CD8-positive, alpha-beta memory T cell (primary cell): ENCODE data around the gene LCE1C. TPM values are rescaled to one million over a fixed set of nuclear protein-coding genes. Genes with fewer than 3 reads are reported as not detected.

Experiments used
- CTCF ChIA-PET: fragments of 350-600 bp; sonication (Branson Sonifier 250); formaldehyde crosslinking; loops from one replicate; lab custom pipeline; 2021; ENCODE audit warnings: antibody characterized with exemption; lab: Charles Lee
- POLR2A ChIA-PET: fragments of 350-600 bp; sonication (Branson Sonifier 250); formaldehyde crosslinking; loops from one replicate; lab custom pipeline; 2021; ENCODE audit warnings: antibody characterized with exemption; lab: Charles Lee
- DNase-seq, 5 donors: peaks; one replicate each; pipeline versions ENCODE4 v3.0.0 to v3.0.0-alpha.2; 2020 to 2022; ENCODE audit warnings: mixed read lengths in 1 of 5
- H3K27ac ChIP-seq: one replicate; pipeline ENCODE4 v1.7.0; 2013; ENCODE audit warnings: low read depth, mild to moderate bottlenecking, low read length, moderate library complexity
- H3K27me3 ChIP-seq: 2 replicates; pipeline ENCODE4 v1.7.0; 2013; ENCODE audit warnings: low read length, mild to moderate bottlenecking; ENCODE audit not compliant: insufficient read depth, poor library complexity, severe bottlenecking
- H3K36me3 ChIP-seq: 2 replicates; pipeline ENCODE4 v1.7.0; 2013; ENCODE audit warnings: mild to moderate bottlenecking, low read length, moderate library complexity; ENCODE audit not compliant: insufficient read depth
- H3K4me1 ChIP-seq: 2 replicates; pipeline ENCODE4 v1.7.0; 2013; ENCODE audit warnings: mild to moderate bottlenecking, low read length, moderate library complexity; ENCODE audit not compliant: insufficient read depth
- H3K4me3 ChIP-seq: 2 replicates; pipeline ENCODE4 v1.7.0; 2013; ENCODE audit warnings: mild to moderate bottlenecking, low read length
- H3K9me3 ChIP-seq: 2 replicates; pipeline ENCODE4 v1.7.0; 2013; ENCODE audit warnings: mild to moderate bottlenecking, low read length
- H3K27ac Mint-ChIP-seq, 8 donors: one replicate each; pipeline ENCODE4 v1.8.0; 2020 to 2021; ENCODE audit warnings: mixed read lengths in 8 of 8, mild to moderate bottlenecking in 6 of 8, inconsistent platforms in 3 of 8, moderate library complexity in 3 of 8
- H3K27me3 Mint-ChIP-seq, 2 donors: one replicate each; pipeline ENCODE4 v1.8.0; 2020 to 2021; ENCODE audit warnings: mixed read lengths in 2 of 2, mild to moderate bottlenecking in 1 of 2, moderate library complexity in 1 of 2
- H3K36me3 Mint-ChIP-seq, 3 donors: one replicate each; pipeline ENCODE4 v1.8.0; 2020 to 2021; ENCODE audit warnings: mixed read lengths in 3 of 3, inconsistent platforms in 1 of 3, mild to moderate bottlenecking in 1 of 3
- H3K4me1 Mint-ChIP-seq, 3 donors: one replicate each; pipeline ENCODE4 v1.8.0; 2020 to 2021; ENCODE audit warnings: mixed read lengths in 3 of 3, inconsistent platforms in 1 of 3, mild to moderate bottlenecking in 1 of 3
- H3K4me3 Mint-ChIP-seq, 7 donors: one replicate each; pipeline ENCODE4 v1.8.0; 2020 to 2021; ENCODE audit warnings: mixed read lengths in 7 of 7, mild to moderate bottlenecking in 6 of 7, moderate library complexity in 4 of 7, inconsistent platforms in 2 of 7
- H3K9me3 Mint-ChIP-seq, 5 donors: one replicate each; pipeline ENCODE4 v1.8.0; 2020 to 2022; ENCODE audit warnings: mixed read lengths in 5 of 5, mild to moderate bottlenecking in 3 of 5, moderate library complexity in 2 of 5, inconsistent platforms in 1 of 5
- polyA plus RNA-seq: library from polyadenylated mRNA; unstranded; fragments of 300-500 nt; fragmentation: Illumina TruSeq; gene quantifications from one replicate; pipeline ENCODE4 v1.2.3, GENCODE V29; 2021
- total RNA-seq, 2 experiments: library from RNA; stranded (reverse); gene quantifications; one replicate each; pipeline ENCODE4 v1.2.3, GENCODE V29; 2021

LCE1C gene
- not detected for total RNA-seq
- not detected for polyA plus RNA-seq

- ChIA-PET CTCF (no interaction called here), POLR2A (no interaction called here)
- Histone ChIP-seq H3K9me3 (no peaks in the 10 kb centered on the region), H3K27me3 (no peaks in the 10 kb centered on the region), H3K4me1 (no peaks in the 10 kb centered on the region), H3K27ac (no peak within 1 kb of the TSS), H3K4me3 (no peak within 1 kb of the TSS), H3K36me3 (no peaks in the 10 kb centered on the region)
- Mint-ChIP-seq H3K27me3 (peaks cover 0 to 38% of the 10 kb centered on the region in 2 donors), H3K4me1 (no peaks in the 10 kb centered on the region), H3K27ac (no peak within 1 kb of the TSS), H3K36me3 (no peaks in the 10 kb centered on the region), H3K4me3 (no peak within 1 kb of the TSS), H3K9me3 (peaks cover 0 to 2% (median 0%) of the 10 kb centered on the region in 5 donors)
- no peak for DNase-seq
These were observed at the start of gene LCE1C for GRCh38 chr1:152806576-152806975. Gene LCE1C, minus strand, starts transcription at chr1:152806651. Its CDS starts 1,173 bp downstream, at chr1:152805478.

GRCh38 chr1:152855661-152856060 lies 49.2 kb upstream of the LCE1C start:
- H3K36me3 Mint-ChIP-seq = no peaks in the 10 kb centered on the region
- Histone ChIP-seq H3K27ac (no peak overlapping the region), H3K4me3 (no peak overlapping the region), H3K9me3 (no peaks in the 10 kb centered on the region), H3K36me3 (no peaks in the 10 kb centered on the region), H3K4me1 (no peaks in the 10 kb centered on the region), H3K27me3 (no peaks in the 10 kb centered on the region)
- no peak overlapping the region for H3K4me3 Mint-ChIP-seq
- H3K9me3 Mint-ChIP-seq = no peaks in the 10 kb centered on the region
- H3K4me1 Mint-ChIP-seq = no peaks in the 10 kb centered on the region
- H3K27ac Mint-ChIP-seq = no peak overlapping the region
- no peak for DNase-seq
- CTCF ChIA-PET = no interaction called here
- POLR2A ChIA-PET = no interaction called here
- peaks cover 3 to 18% of the 10 kb centered on the region in 2 donors for H3K27me3 Mint-ChIP-seq

DNA sequence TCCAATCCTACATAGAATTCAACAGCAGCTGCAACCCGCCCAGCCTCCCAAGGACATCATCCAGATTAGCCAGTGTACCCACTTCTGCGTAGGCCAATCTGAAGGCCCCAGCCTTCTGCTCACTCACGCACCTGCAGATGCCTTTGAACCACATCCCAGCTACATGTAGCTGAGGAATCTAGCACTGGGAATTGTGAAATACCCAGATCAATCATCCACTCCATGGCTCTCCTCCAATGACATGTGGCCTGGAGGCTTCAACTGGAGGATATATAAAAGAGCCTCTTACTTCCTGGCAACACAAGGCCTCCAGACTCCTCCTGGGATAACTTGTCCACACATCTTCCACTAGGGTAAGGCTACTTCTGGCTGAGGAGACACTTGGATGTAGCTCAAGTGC lies 36.1 kb upstream of the LCE1C start, which contains the start of gene LCE6A:
LCE6A (plus strand) TSS at position 301 of the 400 bp plus-strand sequence. CDS start 665 bp downstream, outside the sequence.
- H3K27ac Mint-ChIP-seq = no peak within 1 kb of the TSS

DNA sequence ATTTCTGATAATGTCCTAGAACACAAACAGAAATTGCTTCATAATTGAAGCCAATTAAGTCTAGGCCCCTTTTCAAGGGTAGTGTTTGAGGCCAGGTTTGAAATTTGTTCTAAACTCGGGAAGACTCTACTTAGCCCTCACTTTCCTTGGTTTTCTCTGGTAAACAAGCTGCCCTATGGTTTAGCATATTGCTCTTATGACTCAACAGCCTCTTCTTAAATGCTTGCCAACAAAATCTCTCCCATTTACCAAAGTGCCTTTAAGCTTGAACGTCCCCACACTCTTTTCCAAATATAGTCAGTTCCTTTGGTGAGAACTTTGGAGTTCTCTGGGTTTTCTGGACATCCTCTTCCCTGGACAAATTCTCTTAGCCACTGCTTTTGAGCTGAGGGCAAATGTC lies 30.4 kb upstream of the LCE1C start:
- no peaks in the 10 kb centered on the region for H3K36me3 Mint-ChIP-seq
- ChIA-PET CTCF (no interaction called here), POLR2A (interaction anchor here (0.6 kb wide), 1 partner anchor 48 kb away, joined by 3 read pairs; no protein-coding TSS in a partner anchor)
- H3K9me3 Mint-ChIP-seq = peaks cover 0 to 3% (median 0%) of the 10 kb centered on the region in 5 donors
- H3K27ac ChIP-seq = no peak overlapping the region
- no peak overlapping the region for H3K4me3 Mint-ChIP-seq
- DNase-seq = no peak
- H3K9me3 ChIP-seq = no peaks in the 10 kb centered on the region
- no peak overlapping the region for H3K4me3 ChIP-seq
- H3K27ac Mint-ChIP-seq = no peak overlapping the region
- H3K27me3 Mint-ChIP-seq = peaks cover 6 to 9% of the 10 kb centered on the region in 2 donors
- no peaks in the 10 kb centered on the region for H3K27me3 ChIP-seq
- no peaks in the 10 kb centered on the region for H3K4me1 ChIP-seq
- no peaks in the 10 kb centered on the region for H3K36me3 ChIP-seq
- no peaks in the 10 kb centered on the region for H3K4me1 Mint-ChIP-seq

More for the DNA sequence above, 36.1 kb upstream of the LCE1C start, which contains the start of gene LCE6A:
- ChIA-PET CTCF (no interaction called here), POLR2A (no interaction called here)
- H3K4me3 Mint-ChIP-seq = no peak within 1 kb of the TSS
- no peaks in the 10 kb centered on the region for H3K4me1 Mint-ChIP-seq
- peaks cover 7 to 19% of the 10 kb centered on the region in 2 donors for H3K27me3 Mint-ChIP-seq
- no peaks in the 10 kb centered on the region for H3K9me3 Mint-ChIP-seq
- DNase-seq = no peak
- no peaks in the 10 kb centered on the region for H3K36me3 ChIP-seq
- no peaks in the 10 kb centered on the region for H3K9me3 ChIP-seq
- no peaks in the 10 kb centered on the region for H3K36me3 Mint-ChIP-seq
- H3K27me3 ChIP-seq = no peaks in the 10 kb centered on the region
- no peak within 1 kb of the TSS for H3K27ac ChIP-seq
- H3K4me3 ChIP-seq = no peak within 1 kb of the TSS
- H3K4me1 ChIP-seq = no peaks in the 10 kb centered on the region

GRCh38 chr1:152827173-152827572 lies 20.7 kb upstream of the LCE1C start, which contains the start of gene LCE1A:
Gene LCE1A, plus strand, starts transcription at chr1:152827473. Its CDS starts 0 bp downstream, at chr1:152827473.
- CTCF ChIA-PET = no interaction called here
- Histone ChIP-seq H3K4me3 (no peak within 1 kb of the TSS), H3K9me3 (no peaks in the 10 kb centered on the region), H3K4me1 (no peaks in the 10 kb centered on the region), H3K36me3 (no peaks in the 10 kb centered on the region), H3K27me3 (peaks cover 5% of the 10 kb centered on the region), H3K27ac (no peak within 1 kb of the TSS)
- H3K4me1 Mint-ChIP-seq = no peaks in the 10 kb centered on the region
- POLR2A ChIA-PET = no interaction called here
- peak within 1 kb of the TSS in 1 of 8 donors; percentile 1 for H3K27ac Mint-ChIP-seq
- H3K9me3 Mint-ChIP-seq = peaks cover 0 to 2% (median 0%) of the 10 kb centered on the region in 5 donors
- H3K27me3 Mint-ChIP-seq = peaks cover 8 to 55% of the 10 kb centered on the region in 2 donors
- no peak within 1 kb of the TSS for H3K4me3 Mint-ChIP-seq
- H3K36me3 Mint-ChIP-seq = no peaks in the 10 kb centered on the region
- no peak for DNase-seq

DNA sequence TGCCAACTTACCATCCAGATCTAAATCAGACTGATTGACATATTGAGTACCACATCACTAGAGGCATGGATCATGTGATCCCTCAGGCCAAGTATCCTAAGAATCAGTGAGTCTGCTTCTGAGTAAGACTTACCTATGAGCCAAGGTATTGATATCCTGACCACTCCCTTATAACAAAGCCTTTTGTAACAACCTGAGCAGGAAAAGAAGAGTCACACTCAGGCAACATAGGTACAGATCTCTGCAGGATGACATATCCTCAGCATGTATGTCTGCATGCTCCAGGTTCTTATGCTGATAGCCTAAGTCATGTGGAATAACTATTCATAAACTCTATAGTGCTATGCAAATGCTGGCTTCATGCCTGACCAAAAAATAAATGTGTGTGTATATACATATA lies 18.5 kb upstream of the LCE1C start:
- ChIA-PET POLR2A (no interaction called here), CTCF (no interaction called here)
- Mint-ChIP-seq H3K36me3 (no peaks in the 10 kb centered on the region), H3K27me3 (peaks cover 13 to 49% of the 10 kb centered on the region in 2 donors), H3K4me1 (no peaks in the 10 kb centered on the region), H3K4me3 (no peak overlapping the region), H3K27ac (no peak overlapping the region), H3K9me3 (peaks cover 0 to 2% (median 0%) of the 10 kb centered on the region in 5 donors)
- no peaks in the 10 kb centered on the region for H3K36me3 ChIP-seq
- H3K4me3 ChIP-seq = no peak overlapping the region
- H3K27me3 ChIP-seq = peaks cover 5% of the 10 kb centered on the region
- H3K4me1 ChIP-seq = no peaks in the 10 kb centered on the region
- H3K9me3 ChIP-seq = no peaks in the 10 kb centered on the region
- DNase-seq = no peak
- H3K27ac ChIP-seq = no peak overlapping the region

- Histone ChIP-seq H3K27ac (no peak overlapping the region), H3K4me3 (no peak overlapping the region), H3K27me3 (no peaks in the 10 kb centered on the region), H3K4me1 (no peaks in the 10 kb centered on the region), H3K9me3 (no peaks in the 10 kb centered on the region), H3K36me3 (no peaks in the 10 kb centered on the region)
- no peak for DNase-seq
- H3K27me3 Mint-ChIP-seq = peaks cover 8 to 34% of the 10 kb centered on the region in 2 donors
- H3K4me3 Mint-ChIP-seq = no peak overlapping the region
- POLR2A ChIA-PET = no interaction called here
- CTCF ChIA-PET = no interaction called here
- H3K36me3 Mint-ChIP-seq = no peaks in the 10 kb centered on the region
- no peaks in the 10 kb centered on the region for H3K9me3 Mint-ChIP-seq
- no peak overlapping the region for H3K27ac Mint-ChIP-seq
- no peaks in the 10 kb centered on the region for H3K4me1 Mint-ChIP-seq
These were observed 16.8 kb upstream of the LCE1C start for GRCh38 chr1:152823294-152823693.

GRCh38 chr1:152817309-152817708 lies 10.9 kb upstream of the LCE1C start:
- no peak overlapping the region for H3K27ac ChIP-seq
- H3K9me3 ChIP-seq = no peaks in the 10 kb centered on the region
- Mint-ChIP-seq H3K4me1 (no peaks in the 10 kb centered on the region), H3K9me3 (no peaks in the 10 kb centered on the region), H3K36me3 (no peaks in the 10 kb centered on the region), H3K4me3 (no peak overlapping the region), H3K27me3 (peaks cover 7 to 20% of the 10 kb centered on the region in 2 donors), H3K27ac (no peak overlapping the region)
- DNase-seq = no peak
- no peaks in the 10 kb centered on the region for H3K36me3 ChIP-seq
- ChIA-PET POLR2A (no interaction called here), CTCF (no interaction called here)
- no peaks in the 10 kb centered on the region for H3K4me1 ChIP-seq
- H3K27me3 ChIP-seq = no peaks in the 10 kb centered on the region
- H3K4me3 ChIP-seq = no peak overlapping the region
